GM18499 (cell line): Measurements from ENCODE around the gene C19orf25.
"Not testable (repeated sequence)": the region's sequence is repeated elsewhere in the genome, so short reads cannot be mapped to it uniquely, and the experiment has no call there.

Experiments used
- ATAC-seq: cut with Tn5 transposase; IDR thresholded peaks from one replicate; pipeline ENCODE4 v1.9.1; 2021; ENCODE audit warnings: moderate number of reproducible peaks; ENCODE audit not compliant: insufficient read depth, unreplicated experiment

The C19orf25 gene

GRCh38 chr19:1482361-1483130 is 3.5 kb upstream of the C19orf25 start:
- no peak for ATAC-seq

- ATAC-seq: no peak
Measured at GRCh38 chr19:1481893-1482360, 2.9 kb upstream of the C19orf25 start.

GRCh38 chr19:1481224-1481892 is 2.3 kb upstream of the C19orf25 start:
- no peak for ATAC-seq

GRCh38 chr19:1477056-1477455 is 2.0 kb downstream of the C19orf25 start:
- ATAC-seq: not testable (repeated sequence)

- no peak for ATAC-seq
Measured at GRCh38 chr19:1475751-1476437, 3.1 kb downstream of the C19orf25 start.

- ATAC-seq: no peak
Measured at GRCh38 chr19:1474765-1475351, 4.2 kb downstream of the C19orf25 start.

GRCh38 chr19:1474011-1474764 is 4.8 kb downstream of the C19orf25 start:
- no peak for ATAC-seq

- no peak for ATAC-seq
Measured at GRCh38 chr19:1473085-1473851, 5.7 kb downstream of the C19orf25 start.

GRCh38 chr19:1472231-1473084 is 6.6 kb downstream of the C19orf25 start:
- ATAC-seq: no peak

GRCh38 chr19:1471515-1472160 is 7.4 kb downstream of the C19orf25 start:
- no peak for ATAC-seq

GRCh38 chr19:1471010-1471514 is 8.0 kb downstream of the C19orf25 start:
- ATAC-seq: no peak

GRCh38 chr19:1470305-1471009 is 8.6 kb downstream of the C19orf25 start:
- no peak for ATAC-seq

GRCh38 chr19:1470055-1470304 is 9.0 kb downstream of the C19orf25 start:
- no peak for ATAC-seq

GRCh38 chr19:1469255-1470054 is 9.6 kb downstream of the C19orf25 start:
- no peak for ATAC-seq

GRCh38 chr19:1468821-1469254 is 10.2 kb downstream of the C19orf25 start:
- no peak for ATAC-seq

- ATAC-seq: no peak
Measured at GRCh38 chr19:1468274-1468820, 10.7 kb downstream of the C19orf25 start.
